ENCODE data around the gene SCUBE1.

SCUBE1 gene

DNA sequence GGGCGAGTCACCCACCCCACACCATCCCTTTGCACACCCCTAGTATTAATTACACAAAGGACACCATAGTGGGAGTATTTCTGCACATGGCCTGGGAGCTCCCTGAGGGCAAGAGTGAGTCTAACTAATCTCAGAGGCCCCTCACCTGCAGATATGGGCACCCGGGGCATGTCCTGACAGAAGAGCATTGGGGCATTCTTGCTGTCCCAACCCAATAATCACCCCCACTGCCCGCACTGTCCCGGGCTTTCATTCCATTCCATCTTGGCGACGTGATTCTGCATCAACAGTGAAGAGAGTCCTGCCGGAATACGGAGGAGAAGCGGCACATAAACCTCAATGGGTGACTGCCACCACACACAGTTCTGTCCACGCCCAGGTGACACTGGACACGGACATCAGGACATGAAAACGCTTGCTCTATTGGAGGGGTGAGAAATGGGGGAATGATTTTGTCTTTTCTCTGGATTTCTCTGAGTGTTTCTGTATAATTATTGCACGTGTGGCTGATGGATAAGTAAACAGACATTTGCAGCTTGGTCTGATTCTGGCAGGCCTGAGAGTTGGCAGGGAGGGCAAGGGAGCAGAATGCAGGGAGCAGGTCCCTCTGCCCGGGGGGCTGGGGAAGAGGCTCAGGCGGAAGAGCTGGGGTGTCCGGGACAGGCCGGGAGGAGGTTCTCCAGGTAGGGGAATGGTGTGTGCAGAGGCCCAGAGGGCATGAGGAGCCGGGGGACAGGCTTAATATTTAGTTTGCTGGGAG, 38.2 kb downstream of the SCUBE1 start:
- DNase-seq (ENCODE audit: low read depth): no peak
- no peak overlapping the region for H3K4me3 ChIP-seq (ENCODE audit: low read depth, low read length)
- TF ChIP-seq CTCF (IDR thresholded peaks at IDR 0.05; ENCODE audit: insufficient read depth, low read depth, low read length, missing control alignments): no peak

DNA sequence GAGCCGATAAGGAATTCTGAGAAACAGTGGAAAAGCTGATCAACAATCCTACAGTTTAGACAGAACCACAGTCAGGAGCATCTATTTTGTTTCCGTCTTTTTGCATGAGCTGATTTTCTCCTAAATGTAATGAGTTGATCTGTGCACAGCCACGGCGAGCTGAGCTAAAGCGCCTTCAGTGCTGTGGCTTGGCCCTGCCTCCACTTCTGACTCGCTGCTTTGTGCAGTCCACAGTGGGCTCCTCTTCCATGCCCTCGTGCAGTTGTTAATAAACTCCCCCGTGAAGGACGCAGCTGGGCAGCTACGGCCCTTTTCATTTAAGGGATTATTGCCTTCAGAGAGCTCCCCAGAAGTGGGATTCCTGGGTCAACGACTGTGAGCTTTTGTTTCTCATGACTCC, 39.4 kb downstream of the SCUBE1 start:
- no peak overlapping the region for H3K4me3 ChIP-seq (ENCODE audit: low read depth, low read length)
- TF ChIP-seq CTCF (IDR thresholded peaks at IDR 0.05; ENCODE audit: insufficient read depth, low read depth, low read length, missing control alignments): no peak
- DNase-seq (ENCODE audit: low read depth): no peak

DNA sequence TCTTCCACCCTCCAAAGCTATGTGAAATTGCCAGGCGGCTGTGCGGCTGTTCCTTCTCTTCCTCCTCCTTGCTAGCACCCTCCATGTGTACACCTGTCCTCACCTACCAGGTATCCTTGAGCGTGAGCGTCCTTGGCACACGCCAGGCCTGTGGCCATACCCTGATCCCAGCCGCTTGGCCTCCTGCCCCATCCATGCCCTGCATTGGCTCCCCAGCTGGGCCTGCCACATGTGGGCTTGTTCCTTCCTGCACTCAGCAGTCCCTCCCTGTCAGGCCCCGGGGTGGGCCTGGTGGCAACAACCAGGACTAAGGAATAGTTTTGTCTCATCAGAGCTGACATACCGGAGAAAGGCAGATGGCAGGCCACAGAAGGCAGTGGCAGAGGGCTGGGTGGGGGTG, 40.0 kb downstream of the SCUBE1 start:
- no peak for TF ChIP-seq CTCF (IDR thresholded peaks at IDR 0.05; ENCODE audit: insufficient read depth, low read depth, low read length, missing control alignments)
- no peak overlapping the region for H3K4me3 ChIP-seq (ENCODE audit: low read depth, low read length)

DNA sequence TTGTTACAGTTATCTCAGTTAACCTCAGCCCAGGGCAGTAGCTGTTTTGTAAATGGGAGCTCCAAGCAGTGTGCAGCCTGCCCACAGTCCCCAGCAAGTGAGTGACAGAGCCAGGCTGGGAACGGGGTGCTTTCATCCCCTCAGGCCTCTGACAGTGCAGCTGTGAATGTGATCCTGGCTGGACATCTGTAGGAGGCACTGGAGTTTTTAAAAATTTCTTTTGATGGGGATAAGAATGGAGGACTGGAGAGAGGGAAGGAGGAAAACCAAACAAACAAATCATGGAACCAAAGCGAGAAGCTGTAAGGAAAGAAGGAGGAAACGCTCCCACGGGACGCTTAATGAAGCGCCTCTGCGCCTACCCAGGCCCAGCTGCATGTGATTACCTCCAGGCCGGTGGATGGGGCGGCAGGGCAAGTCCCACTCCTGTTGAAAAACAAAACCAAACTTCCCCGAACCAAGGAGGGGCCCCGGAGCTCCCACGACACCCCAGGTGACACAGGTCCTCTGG, 40.6 kb downstream of the SCUBE1 start:
- H3K4me3 ChIP-seq (ENCODE audit: low read depth, low read length): no peak overlapping the region
- no peak for DNase-seq (ENCODE audit: low read depth)
- TF ChIP-seq CTCF (IDR thresholded peaks at IDR 0.05; ENCODE audit: insufficient read depth, low read depth, low read length, missing control alignments): no peak

More for the DNA sequence above, 40.0 kb downstream of the SCUBE1 start:
- no peak for DNase-seq (ENCODE audit: low read depth)

- no peak overlapping the region for H3K4me3 ChIP-seq (ENCODE audit: low read depth, low read length)
- DNase-seq (ENCODE audit: low read depth): no peak
- TF ChIP-seq CTCF (IDR thresholded peaks at IDR 0.05; ENCODE audit: insufficient read depth, low read depth, low read length, missing control alignments): no peak
Observed at GRCh38 chr22:43301866-43302265, 41.3 kb downstream of the SCUBE1 start.

GRCh38 chr22:43300891-43301676, 42.1 kb downstream of the SCUBE1 start:
- no peak overlapping the region for H3K4me3 ChIP-seq (ENCODE audit: low read depth, low read length)
- DNase-seq (ENCODE audit: low read depth): no peak
- TF ChIP-seq CTCF (IDR thresholded peaks at IDR 0.05; ENCODE audit: insufficient read depth, low read depth, low read length, missing control alignments): no peak
